NT2/D1 (cell line): ENCODE measurements around the gene OR1F1.
"Not testable (repeated sequence)": the region's sequence is repeated elsewhere in the genome, so short reads cannot be mapped to it uniquely, and the experiment has no call there.

Source experiments
- DNase-seq: peaks from one replicate; pipeline ENCODE4 v3.0.0-alpha.2; 2011; ENCODE audit warnings: low read depth, low spot score
- H3K27me3 ChIP-seq: 2 replicates; pipeline ENCODE4 v1.6.0; 2011; ENCODE audit warnings: mild to moderate bottlenecking; ENCODE audit not compliant: insufficient read length, insufficient read depth
- H3K36me3 ChIP-seq: 2 replicates; pipeline ENCODE4 v1.6.1; 2011; ENCODE audit warnings: mild to moderate bottlenecking, low read length, mixed read lengths; ENCODE audit not compliant: insufficient read depth, insufficient read length
- H3K4me1 ChIP-seq: 2 replicates; pipeline ENCODE4 v1.5.1; 2011; ENCODE audit not compliant: insufficient read depth, insufficient read length
- H3K4me3 ChIP-seq: 2 replicates; pipeline ENCODE4 v1.5.1; 2011; ENCODE audit warnings: low read depth; ENCODE audit not compliant: insufficient read length
- H3K9ac ChIP-seq: 2 replicates; pipeline ENCODE4 v1.6.0; 2011; ENCODE audit warnings: low read depth; ENCODE audit not compliant: insufficient read length
- H3K9me3 ChIP-seq: 2 replicates; pipeline ENCODE4 v1.5.1; 2011; ENCODE audit warnings: mild to moderate bottlenecking, low read length; ENCODE audit not compliant: insufficient read depth
- SUZ12 ChIP-seq: IDR thresholded peaks from 2 replicates; pipeline ENCODE4 v1.6.1; 2011; ENCODE audit not compliant: insufficient read length, insufficient read depth; ENCODE audit errors: extremely low read depth
- YY1 ChIP-seq: IDR thresholded peaks from 2 replicates; pipeline ENCODE4 v1.6.1; 2011; ENCODE audit not compliant: insufficient read length, insufficient read depth
- ZNF274 ChIP-seq: IDR thresholded peaks from 2 replicates; pipeline ENCODE4 v1.6.1; 2011; ENCODE audit warnings: mild to moderate bottlenecking, low read depth, low read length

OR1F1 gene

GRCh38 chr16:3189869-3190268 lies 1.9 kb downstream of the OR1F1 start:
- peaks cover 26% of the 10 kb centered on the region for H3K27me3 ChIP-seq
- DNase-seq: no peak
- peak overlapping the region; percentile 65 for H3K9ac ChIP-seq
- peaks cover 3% of the 10 kb centered on the region for H3K4me1 ChIP-seq
- peak overlapping the region; percentile 88 for H3K4me3 ChIP-seq
- no peaks in the 10 kb centered on the region for H3K36me3 ChIP-seq
- TF ChIP-seq SUZ12: no peak
- TF ChIP-seq YY1: no peak
- TF ChIP-seq ZNF274: no peak
- no peaks in the 10 kb centered on the region for H3K9me3 ChIP-seq

- Histone ChIP-seq H3K27me3 (peaks cover 26% of the 10 kb centered on the region), H3K9me3 (no peaks in the 10 kb centered on the region), H3K4me3 (peak overlapping the region; percentile 65), H3K36me3 (no peaks in the 10 kb centered on the region), H3K9ac (peak overlapping the region; percentile 54), H3K4me1 (peaks cover 3% of the 10 kb centered on the region)
- TF ChIP-seq SUZ12 (no peak), YY1 (no peak), ZNF274 (no peak)
- no peak for DNase-seq
Observed at GRCh38 chr16:3190949-3191353, 2.9 kb downstream of the OR1F1 start.

DNA sequence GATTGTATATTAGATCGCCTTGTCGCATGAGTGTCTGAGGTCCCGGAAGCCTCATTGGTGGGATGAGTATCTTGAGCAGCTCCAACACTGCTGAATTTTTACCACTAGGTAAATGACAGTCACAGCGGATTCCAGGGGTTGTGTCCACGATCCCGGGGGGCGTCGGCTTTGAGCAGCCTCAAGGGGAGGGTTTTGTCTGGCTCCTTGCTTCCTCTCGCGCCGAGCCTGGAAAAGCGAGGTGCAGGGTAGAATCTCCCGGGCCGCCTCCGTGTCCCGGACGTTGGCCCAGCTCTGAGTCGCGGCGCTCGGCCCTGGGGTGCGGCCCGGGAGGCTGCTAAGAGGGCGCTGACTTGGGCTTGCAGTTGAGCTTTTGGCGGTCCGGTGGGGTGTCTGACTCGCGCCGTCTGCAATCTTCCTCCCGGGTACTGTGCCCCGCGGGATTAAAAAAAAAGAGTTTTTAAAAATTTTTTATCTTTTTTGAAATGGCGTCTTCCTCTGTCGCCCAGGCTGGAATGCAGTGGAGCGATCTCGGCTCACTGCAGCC lies 4.5 kb downstream of the OR1F1 start:
- TF ChIP-seq ZNF274: no peak
- TF ChIP-seq SUZ12: no peak
- no peak for TF ChIP-seq YY1
- Histone ChIP-seq H3K4me1 (peaks cover 3% of the 10 kb centered on the region), H3K9ac (peak overlapping the region; percentile 81), H3K36me3 (no peaks in the 10 kb centered on the region), H3K4me3 (peak overlapping the region; percentile 69), H3K27me3 (peaks cover 33% of the 10 kb centered on the region), H3K9me3 (no peaks in the 10 kb centered on the region)
- DNase-seq: no peak

- Histone ChIP-seq H3K27me3 (peaks cover 39% of the 10 kb centered on the region), H3K4me3 (peak overlapping the region; percentile 49), H3K9ac (peak overlapping the region; percentile 80)
Observed at GRCh38 chr16:3193221-3194212, 5.5 kb downstream of the OR1F1 start.

DNA sequence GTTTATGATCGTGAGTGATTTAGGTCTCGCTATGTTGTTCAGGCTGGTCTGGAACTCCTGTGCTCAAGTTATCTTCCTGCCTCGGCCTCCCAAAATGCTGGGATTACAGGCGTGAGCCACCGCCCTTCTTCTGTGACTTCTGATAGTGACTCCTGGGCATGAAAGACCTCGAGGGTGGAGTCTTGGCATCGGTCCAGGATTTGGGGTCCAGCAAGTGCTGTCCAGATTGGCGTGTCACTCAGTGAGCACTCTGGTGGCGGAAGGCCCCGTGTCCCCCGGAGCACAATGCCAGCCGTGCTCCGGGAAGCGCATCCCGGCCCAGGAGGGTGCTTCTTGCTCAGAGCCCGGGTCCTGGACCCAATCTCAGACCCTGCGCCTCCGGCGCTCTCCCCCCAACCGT lies 6.8 kb downstream of the OR1F1 start:
- H3K9me3 ChIP-seq: no peaks in the 10 kb centered on the region
- peaks cover 34% of the 10 kb centered on the region for H3K27me3 ChIP-seq
- H3K9ac ChIP-seq: no peak overlapping the region
- peaks cover 3% of the 10 kb centered on the region for H3K4me1 ChIP-seq
- DNase-seq: no peak
- TF ChIP-seq ZNF274: no peak
- no peak for TF ChIP-seq SUZ12
- no peak for TF ChIP-seq YY1
- H3K4me3 ChIP-seq: no peak overlapping the region
- no peaks in the 10 kb centered on the region for H3K36me3 ChIP-seq

More at GRCh38 chr16:3193221-3194212, 5.5 kb downstream of the OR1F1 start:
- Histone ChIP-seq H3K9me3 (no peaks in the 10 kb centered on the region), H3K36me3 (no peaks in the 10 kb centered on the region), H3K4me1 (peaks cover 3% of the 10 kb centered on the region)
- no peak for DNase-seq
- TF ChIP-seq ZNF274: no peak
- TF ChIP-seq YY1: no peak
- no peak for TF ChIP-seq SUZ12

DNA sequence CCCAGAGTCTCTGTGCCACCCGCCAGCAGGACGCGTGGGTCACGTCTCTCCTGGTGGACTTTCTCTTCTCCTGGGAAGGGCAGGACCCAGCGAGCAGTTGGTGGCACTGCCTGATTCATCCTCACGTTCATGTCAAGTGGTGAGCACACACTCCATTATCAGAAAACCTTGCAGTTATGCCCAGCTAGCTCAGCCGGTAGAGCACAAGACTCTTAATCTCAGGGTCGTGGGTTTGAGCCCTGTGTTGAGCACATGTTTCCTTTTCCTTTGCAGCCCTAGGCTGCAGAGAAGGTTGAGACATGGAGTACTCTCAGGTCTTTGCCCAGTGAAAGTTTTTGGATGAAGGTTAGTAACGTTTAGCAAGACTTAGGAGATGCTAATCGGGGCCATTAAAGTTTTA lies 8.0 kb downstream of the OR1F1 start:
- no peak for DNase-seq
- Histone ChIP-seq H3K9ac (no peak overlapping the region), H3K4me1 (peaks cover 3% of the 10 kb centered on the region), H3K27me3 (peaks cover 22% of the 10 kb centered on the region), H3K36me3 (no peaks in the 10 kb centered on the region), H3K9me3 (no peaks in the 10 kb centered on the region), H3K4me3 (no peak overlapping the region)
- no peak for TF ChIP-seq SUZ12

- not testable (repeated sequence) for H3K36me3 ChIP-seq, H3K9me3 ChIP-seq, DNase-seq, H3K4me1 ChIP-seq, H3K4me3 ChIP-seq, H3K9ac ChIP-seq
- peaks cover 19% of the 10 kb centered on the region for H3K27me3 ChIP-seq
Observed at GRCh38 chr16:3197694-3198333, 9.8 kb downstream of the OR1F1 start.
